IgD-negative memory B cell (primary cell): Measurements from ENCODE around the gene MS4A4E. TPM values are rescaled to one million over a fixed set of nuclear protein-coding genes. Genes with fewer than 3 reads are reported as not detected.
A peak's percentile ranks its signal among the peaks of the same experiment; 100 is the strongest.
"Not testable (repeated sequence)": the region's sequence is repeated elsewhere in the genome, so short reads cannot be mapped to it uniquely, and the experiment has no call there.

ENCODE experiments used
- H3K27ac Mint-ChIP-seq, 3 donors: one replicate each; pipeline ENCODE4 v1.8.0; 2020 to 2022; ENCODE audit warnings: mild to moderate bottlenecking in 3 of 3, mixed read lengths in 3 of 3, moderate library complexity in 1 of 3
- H3K27me3 Mint-ChIP-seq: one replicate; pipeline ENCODE4 v1.8.0; 2021; ENCODE audit warnings: mixed read lengths
- H3K36me3 Mint-ChIP-seq: one replicate; pipeline ENCODE4 v1.8.0; 2020; ENCODE audit warnings: mild to moderate bottlenecking, mixed read lengths
- H3K4me1 Mint-ChIP-seq, 3 donors: one replicate each; pipeline ENCODE4 v1.8.0; 2020 to 2022; ENCODE audit warnings: mixed read lengths in 3 of 3, mild to moderate bottlenecking in 1 of 3
- H3K4me3 Mint-ChIP-seq, 4 donors: one replicate each; pipeline ENCODE4 v1.8.0; 2020 to 2022; ENCODE audit warnings: mild to moderate bottlenecking in 4 of 4, mixed read lengths in 4 of 4, moderate library complexity in 3 of 4
- H3K9me3 Mint-ChIP-seq, 3 donors: one replicate each; pipeline ENCODE4 v1.8.0; 2020 to 2021; ENCODE audit warnings: mixed read lengths in 3 of 3, mild to moderate bottlenecking in 1 of 3
- polyA plus RNA-seq: library from polyadenylated mRNA; unstranded; fragments of 300-500 nt; fragmentation: Illumina TruSeq; gene quantifications from one replicate; pipeline ENCODE4 v1.2.3, GENCODE V29; 2021

Gene MS4A4E
- polyA plus RNA-seq, 1 donor from 2014 or later = not detected

DNA sequence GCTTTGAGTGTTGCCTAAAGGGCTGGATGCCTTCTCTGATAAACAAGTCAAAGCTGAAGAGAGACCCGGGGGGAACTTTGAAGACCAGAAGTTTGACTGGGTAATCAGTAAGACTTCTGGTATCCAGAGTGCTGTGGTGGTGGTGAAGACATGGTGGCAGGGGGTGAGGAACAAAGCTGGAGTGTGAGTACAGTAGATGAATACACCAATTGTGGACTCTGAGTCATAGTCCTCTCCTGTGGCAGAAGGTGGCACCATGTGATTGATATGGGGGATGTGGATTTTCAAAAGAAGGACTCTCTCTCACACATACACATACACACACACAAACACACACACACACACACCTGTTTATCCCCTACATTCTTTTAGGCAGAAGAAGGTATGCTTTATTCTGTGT is 72.4 kb downstream of the MS4A4E start:
- Mint-ChIP-seq H3K9me3 (peaks cover 0 to 10% (median 10%) of the 10 kb centered on the region in 3 donors), H3K36me3 (peaks cover 1% of the 10 kb centered on the region), H3K27ac (no peak overlapping the region), H3K27me3 (peaks cover 13% of the 10 kb centered on the region), H3K4me1 (no peaks in the 10 kb centered on the region), H3K4me3 (no peak overlapping the region)

DNA sequence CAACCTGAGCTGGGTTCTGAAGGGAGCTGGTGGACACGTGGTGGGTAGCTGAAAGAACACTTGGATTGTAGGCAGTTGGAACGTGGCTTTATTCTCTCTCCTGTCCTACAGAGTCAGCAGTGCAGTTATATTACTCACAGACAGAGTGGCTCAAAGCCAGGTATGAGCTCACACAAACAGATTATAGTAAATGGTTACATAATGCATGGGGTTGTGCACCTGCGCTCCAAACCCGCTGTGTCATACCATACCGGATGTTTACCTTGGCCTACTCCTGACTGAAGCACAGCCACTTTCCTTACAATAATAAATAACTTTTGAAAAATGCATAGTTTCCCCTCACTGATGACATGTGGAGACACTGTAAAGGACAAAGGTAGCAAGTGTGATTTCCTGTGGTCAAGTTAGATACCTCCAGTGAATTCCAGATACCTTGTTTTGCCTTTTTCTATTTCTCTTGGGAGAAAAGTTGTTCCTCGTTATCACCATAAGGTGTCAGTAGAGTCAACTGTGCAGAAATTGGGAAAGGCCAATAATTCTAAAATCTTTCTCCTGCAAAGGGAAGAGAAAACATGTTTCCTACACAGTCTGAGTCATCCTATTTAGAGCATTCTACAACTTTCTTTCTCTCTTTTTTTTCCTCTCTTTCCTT is 73.5 kb downstream of the MS4A4E start:
- Mint-ChIP-seq H3K27me3 (peaks cover 13% of the 10 kb centered on the region), H3K27ac (no peak overlapping the region), H3K9me3 (peaks cover 0 to 15% (median 10%) of the 10 kb centered on the region in 3 donors), H3K4me1 (no peaks in the 10 kb centered on the region), H3K36me3 (no peaks in the 10 kb centered on the region), H3K4me3 (peak overlapping the region in 1 of 4 donors; percentile 63)

DNA sequence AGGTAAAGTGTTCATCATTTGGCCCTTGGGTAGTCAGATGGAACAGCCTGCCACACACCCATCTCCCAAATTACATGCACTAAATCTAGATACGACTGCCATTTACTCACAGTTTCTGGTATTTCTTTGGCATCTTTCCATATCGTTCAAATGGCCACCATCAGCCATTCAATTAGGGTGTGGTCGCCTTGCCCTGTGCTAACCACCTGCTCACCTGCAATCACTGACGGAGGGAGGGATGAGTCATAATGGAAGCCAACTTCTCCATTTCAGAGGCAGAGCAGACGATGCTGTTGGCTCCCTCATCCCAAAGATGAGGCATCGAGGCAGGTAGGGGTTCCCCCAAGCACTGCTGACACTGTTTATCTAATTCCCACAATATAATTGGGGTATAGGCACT is 74.6 kb downstream of the MS4A4E start:
- H3K27me3 Mint-ChIP-seq = peaks cover 13% of the 10 kb centered on the region
- no peak overlapping the region for H3K27ac Mint-ChIP-seq
- peaks cover 0 to 15% (median 10%) of the 10 kb centered on the region in 3 donors for H3K9me3 Mint-ChIP-seq
- no peaks in the 10 kb centered on the region for H3K4me1 Mint-ChIP-seq
- no peaks in the 10 kb centered on the region for H3K36me3 Mint-ChIP-seq
- H3K4me3 Mint-ChIP-seq = no peak overlapping the region

DNA sequence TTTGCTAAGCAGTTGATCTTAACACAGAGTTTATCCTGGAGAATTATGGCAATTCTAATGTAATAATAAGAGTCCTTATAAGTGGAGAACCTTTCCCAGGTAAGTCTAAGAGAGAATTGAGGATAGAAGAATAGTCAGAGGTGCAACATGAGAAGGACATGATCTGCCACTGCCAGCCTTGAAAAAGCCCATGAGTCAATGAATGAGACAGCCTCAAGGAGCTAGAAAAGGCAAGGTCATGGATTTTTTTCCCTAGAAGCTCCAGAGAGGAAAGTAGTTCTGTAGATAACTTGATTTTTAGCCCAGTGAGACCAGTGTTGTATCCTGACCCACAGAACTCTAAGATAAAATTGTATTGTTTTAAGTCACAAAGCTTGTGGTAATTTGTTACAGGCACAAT is 77.0 kb downstream of the MS4A4E start:
- no peak overlapping the region for H3K27ac Mint-ChIP-seq
- H3K4me3 Mint-ChIP-seq = no peak overlapping the region
- peaks cover 0 to 14% (median 9%) of the 10 kb centered on the region in 3 donors for H3K9me3 Mint-ChIP-seq
- no peaks in the 10 kb centered on the region for H3K36me3 Mint-ChIP-seq
- peaks cover 15% of the 10 kb centered on the region for H3K27me3 Mint-ChIP-seq
- H3K4me1 Mint-ChIP-seq = no peaks in the 10 kb centered on the region

DNA sequence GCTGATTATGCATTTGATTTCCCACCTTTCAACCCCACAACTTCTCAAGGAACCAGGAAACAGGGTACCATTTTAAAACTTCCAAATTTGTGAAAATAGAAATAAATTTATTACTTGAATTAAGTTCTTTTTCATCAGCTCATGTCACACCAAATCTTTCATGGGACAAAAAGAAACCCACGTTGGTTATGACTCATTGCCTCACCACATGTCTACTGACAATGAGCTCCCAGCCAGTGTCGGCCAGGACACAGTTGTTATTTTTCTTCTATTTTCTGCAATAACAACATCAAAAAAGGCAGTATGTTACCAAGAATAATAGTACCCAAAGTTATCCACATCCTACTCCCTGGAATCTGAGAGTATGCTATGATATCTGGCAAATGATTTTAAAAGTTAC is 77.4 kb downstream of the MS4A4E start:
- Mint-ChIP-seq H3K27me3 (peaks cover 15% of the 10 kb centered on the region), H3K27ac (no peak overlapping the region), H3K9me3 (peaks cover 0 to 12% (median 5%) of the 10 kb centered on the region in 3 donors), H3K4me1 (no peaks in the 10 kb centered on the region), H3K36me3 (no peaks in the 10 kb centered on the region), H3K4me3 (no peak overlapping the region)

DNA sequence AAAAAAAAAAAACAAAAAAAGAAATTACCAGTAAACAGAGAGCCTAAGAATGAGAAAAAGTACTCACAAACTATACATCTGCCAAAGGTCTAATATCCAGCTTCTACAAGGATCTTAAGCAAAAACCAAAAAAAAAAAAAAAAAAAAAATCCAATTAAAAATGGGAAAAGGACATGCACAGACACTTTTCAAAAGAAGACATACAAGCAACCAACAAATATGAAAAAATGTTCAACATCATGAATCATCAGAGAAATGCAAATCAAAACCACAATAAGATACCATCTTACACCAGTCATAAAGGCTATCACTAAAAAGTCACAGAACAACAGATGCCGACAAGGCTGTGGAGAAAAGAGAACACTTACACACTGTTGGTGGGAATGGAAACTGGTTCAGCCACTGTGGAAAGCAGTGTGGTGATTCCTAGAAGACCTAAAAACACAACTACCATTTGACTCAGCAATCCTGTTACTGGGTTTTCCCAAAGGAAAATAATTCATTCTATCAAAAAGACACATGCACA is 78.3 kb downstream of the MS4A4E start:
- H3K4me1 Mint-ChIP-seq = no peaks in the 10 kb centered on the region
- H3K27me3 Mint-ChIP-seq = peaks cover 15% of the 10 kb centered on the region
- no peak overlapping the region for H3K4me3 Mint-ChIP-seq
- peaks cover 0 to 9% (median 0%) of the 10 kb centered on the region in 3 donors for H3K9me3 Mint-ChIP-seq
- H3K27ac Mint-ChIP-seq = peak overlapping the region in 1 of 3 donors; percentile 11
- H3K36me3 Mint-ChIP-seq = peaks cover 2% of the 10 kb centered on the region

DNA sequence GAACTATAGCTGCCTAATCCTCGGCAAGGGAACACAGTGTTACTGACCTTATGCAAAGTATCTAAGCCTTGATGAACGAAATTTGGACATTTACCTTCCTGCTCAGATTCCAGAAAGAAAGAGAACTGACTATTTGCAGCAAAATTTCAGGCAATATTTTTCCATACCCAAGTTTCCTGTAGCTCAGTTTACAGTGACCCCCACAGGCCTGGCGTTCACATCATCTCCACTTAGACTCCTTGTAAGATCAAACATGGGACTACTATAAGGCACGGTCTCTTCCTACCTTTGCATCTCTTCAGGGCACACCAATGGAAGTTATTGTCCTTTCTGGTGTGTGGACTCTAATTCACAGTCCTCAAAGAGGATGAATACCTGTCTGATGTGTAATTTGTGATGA is 81.2 kb downstream of the MS4A4E start:
- Mint-ChIP-seq H3K4me3 (no peak overlapping the region), H3K27me3 (peaks cover 20% of the 10 kb centered on the region), H3K9me3 (peaks cover 0 to 5% (median 0%) of the 10 kb centered on the region in 3 donors), H3K27ac (no peak overlapping the region), H3K36me3 (peaks cover 2% of the 10 kb centered on the region), H3K4me1 (no peaks in the 10 kb centered on the region)

DNA sequence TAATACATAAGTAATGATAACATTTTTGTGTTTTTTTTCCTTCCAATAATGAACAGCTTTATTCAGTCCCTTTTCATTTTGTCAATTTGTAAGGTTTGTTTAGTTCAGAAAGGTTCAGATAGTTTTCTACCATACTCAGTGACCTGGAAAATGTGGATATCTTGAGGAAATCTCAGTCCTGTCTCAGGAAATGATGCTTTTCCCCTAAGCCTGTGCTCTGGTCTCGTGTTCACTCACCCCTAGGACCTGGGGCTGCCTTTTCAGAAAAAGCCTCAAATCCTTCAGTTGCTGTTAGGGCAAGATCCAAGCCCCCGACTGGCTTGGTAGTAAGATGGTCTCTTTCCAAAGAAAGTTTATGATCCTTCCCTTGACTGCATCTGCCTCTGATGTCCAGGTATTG is 81.8 kb downstream of the MS4A4E start:
- H3K4me1 Mint-ChIP-seq = no peaks in the 10 kb centered on the region
- H3K4me3 Mint-ChIP-seq = no peak overlapping the region
- H3K9me3 Mint-ChIP-seq = peaks cover 1 to 5% (median 2%) of the 10 kb centered on the region in 3 donors
- H3K27me3 Mint-ChIP-seq = peaks cover 18% of the 10 kb centered on the region
- H3K27ac Mint-ChIP-seq = no peak overlapping the region
- H3K36me3 Mint-ChIP-seq = peaks cover 2% of the 10 kb centered on the region

DNA sequence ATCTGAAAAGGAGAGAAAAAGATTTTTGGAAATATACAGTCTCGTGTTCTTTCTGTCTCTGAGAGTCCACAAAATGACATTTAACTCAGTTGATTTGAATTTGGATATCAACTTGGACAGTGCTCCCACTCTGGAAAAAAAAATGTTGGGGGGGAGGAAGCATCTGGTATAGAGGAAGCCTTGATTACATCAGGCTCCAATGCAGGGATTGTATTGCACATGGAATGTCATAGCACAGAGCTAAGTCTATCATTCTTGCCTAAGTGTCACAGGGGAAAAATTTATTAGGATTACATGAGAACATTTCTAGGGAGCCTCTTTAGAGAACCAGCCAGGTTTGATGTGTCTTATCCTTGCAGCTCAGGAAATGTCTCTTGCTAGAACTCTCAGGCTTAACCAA is 83.1 kb downstream of the MS4A4E start:
- Mint-ChIP-seq H3K36me3 (peaks cover 2% of the 10 kb centered on the region), H3K27ac (no peak overlapping the region), H3K4me1 (no peaks in the 10 kb centered on the region), H3K9me3 (peaks cover under 1 to 6% (median 2%) of the 10 kb centered on the region in 3 donors), H3K4me3 (no peak overlapping the region), H3K27me3 (peaks cover 17% of the 10 kb centered on the region)

DNA sequence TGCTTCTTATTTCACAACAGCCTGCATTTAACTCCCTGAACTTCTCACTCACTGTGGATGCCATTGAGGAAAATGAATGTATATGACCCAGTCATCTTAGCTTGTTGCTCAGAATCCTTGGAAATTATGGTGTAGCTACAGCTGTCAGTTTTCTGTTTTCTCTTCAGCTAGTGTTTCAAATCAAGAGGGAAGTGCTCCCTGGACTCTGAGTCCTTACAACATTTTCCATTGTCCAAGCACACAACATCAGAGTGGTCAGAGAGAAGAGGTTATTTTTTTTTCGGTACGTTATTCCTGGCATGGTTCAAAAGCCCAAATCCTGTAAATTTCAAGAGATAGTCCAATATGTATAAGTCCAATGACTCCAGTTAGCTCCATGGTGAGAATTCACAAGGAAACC is 83.7 kb downstream of the MS4A4E start:
- Mint-ChIP-seq H3K4me1 (no peaks in the 10 kb centered on the region), H3K4me3 (no peak overlapping the region), H3K27me3 (peaks cover 17% of the 10 kb centered on the region), H3K36me3 (peaks cover 2% of the 10 kb centered on the region), H3K27ac (no peak overlapping the region), H3K9me3 (peaks cover 0 to 6% (median 2%) of the 10 kb centered on the region in 3 donors)

DNA sequence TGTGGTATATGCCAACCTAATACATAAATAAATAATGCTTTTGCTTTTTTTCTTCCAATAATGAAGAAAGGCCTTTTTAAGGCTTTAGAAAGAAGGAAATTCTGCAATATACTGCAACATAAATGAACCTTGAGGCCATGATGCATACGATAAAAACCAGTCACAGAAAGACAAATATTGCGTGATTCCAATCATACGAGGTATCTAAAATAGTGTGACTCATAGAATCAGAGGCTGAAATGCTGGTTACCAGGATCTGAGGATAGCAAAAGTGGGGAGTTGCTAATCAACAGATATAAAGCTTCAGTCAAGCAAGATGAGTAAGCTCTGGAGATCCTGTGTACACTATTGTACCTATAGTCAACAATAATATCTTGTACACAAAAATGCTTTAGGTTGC is 84.3 kb downstream of the MS4A4E start:
- peaks cover 17% of the 10 kb centered on the region for H3K27me3 Mint-ChIP-seq

DNA sequence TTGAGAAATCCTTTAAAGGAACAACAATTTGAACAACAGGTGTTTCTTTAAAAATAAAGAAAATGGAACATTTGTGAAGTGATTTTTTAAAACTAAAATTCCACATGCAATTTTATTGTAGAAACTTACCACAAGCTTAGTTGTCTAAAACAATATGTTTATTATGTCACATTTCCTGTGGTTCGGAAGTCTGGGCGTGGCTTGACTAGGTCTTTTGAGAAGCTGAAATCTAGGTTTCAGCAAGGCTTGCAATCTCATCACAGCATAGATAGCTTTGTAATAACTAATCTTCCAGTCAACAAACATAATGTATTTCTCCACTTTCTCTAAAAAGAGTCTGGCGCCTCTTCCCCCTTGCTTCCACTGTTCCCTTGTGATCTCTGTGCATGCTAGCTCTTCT is 87.0 kb downstream of the MS4A4E start:
- H3K4me1 Mint-ChIP-seq = no peaks in the 10 kb centered on the region
- H3K27ac Mint-ChIP-seq = no peak overlapping the region
- peaks cover 2% of the 10 kb centered on the region for H3K36me3 Mint-ChIP-seq
- H3K27me3 Mint-ChIP-seq = peaks cover 13% of the 10 kb centered on the region
- no peak overlapping the region for H3K4me3 Mint-ChIP-seq
- peaks cover 2 to 6% (median 2%) of the 10 kb centered on the region in 3 donors for H3K9me3 Mint-ChIP-seq

More for the DNA sequence above, 84.3 kb downstream of the MS4A4E start:
- Mint-ChIP-seq H3K4me3 (no peak overlapping the region), H3K36me3 (peaks cover 2% of the 10 kb centered on the region), H3K9me3 (peaks cover 0 to 6% (median 2%) of the 10 kb centered on the region in 3 donors), H3K27ac (no peak overlapping the region), H3K4me1 (no peaks in the 10 kb centered on the region)

DNA sequence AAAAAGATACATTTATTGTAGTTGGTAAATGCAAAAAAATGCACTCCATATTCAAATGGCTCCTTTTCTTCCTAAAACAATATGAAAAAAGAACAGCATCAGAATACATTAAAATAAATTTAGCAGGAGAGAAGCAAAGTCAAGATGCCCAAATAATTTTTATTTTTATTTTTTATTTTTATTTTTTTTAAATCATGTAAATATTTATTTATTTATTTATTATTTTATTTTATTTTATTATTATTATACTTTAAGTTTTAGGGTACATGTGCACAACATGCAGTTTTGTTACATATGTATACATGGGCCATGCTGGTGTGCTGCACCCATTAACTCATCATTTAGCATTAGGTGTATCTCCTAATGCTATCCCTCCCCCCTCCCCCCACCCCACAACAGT is 90.2 kb downstream of the MS4A4E start:
- H3K9me3 Mint-ChIP-seq, H3K36me3 Mint-ChIP-seq, H3K4me1 Mint-ChIP-seq, H3K27ac Mint-ChIP-seq, H3K4me3 Mint-ChIP-seq: not testable (repeated sequence)
- H3K27me3 Mint-ChIP-seq = peaks cover 11% of the 10 kb centered on the region

DNA sequence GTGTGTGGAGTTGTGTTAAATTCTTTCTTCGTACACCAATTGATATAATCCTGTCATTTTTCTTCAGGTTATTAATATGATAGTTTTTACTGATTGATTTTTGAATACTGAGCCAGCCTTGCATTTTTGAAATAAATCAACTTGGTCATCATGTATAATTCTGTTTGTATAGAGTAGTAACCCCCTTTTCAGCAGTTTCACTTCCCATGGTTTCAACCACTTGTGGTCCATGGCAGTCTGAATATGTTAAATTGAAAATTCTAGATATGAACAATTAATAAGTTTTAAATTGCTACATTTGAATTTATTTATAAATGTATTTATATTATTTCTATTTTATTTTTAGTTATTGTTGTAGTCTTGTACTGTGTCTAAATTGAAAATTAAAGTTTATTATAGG is 92.7 kb downstream of the MS4A4E start:
- Mint-ChIP-seq H3K4me3 (no peak overlapping the region), H3K4me1 (no peaks in the 10 kb centered on the region), H3K9me3 (peaks cover 0 to 2% (median 0%) of the 10 kb centered on the region in 3 donors), H3K27ac (no peak overlapping the region), H3K36me3 (no peaks in the 10 kb centered on the region), H3K27me3 (no peaks in the 10 kb centered on the region)
